AG10803 (cell line): ENCODE measurements around the gene NEDD9.

Experiments used
- DNase-seq: peaks from one replicate; pipeline ENCODE4 v3.0.0; 2010; ENCODE audit warnings: low read depth
- H3K4me3 ChIP-seq: 2 replicates; pipeline ENCODE4 v1.5.1; 2011; ENCODE audit warnings: mild to moderate bottlenecking, low read length, control low read depth
- CTCF ChIP-seq: conservative IDR thresholded peaks from 2 replicates; pipeline ENCODE4 v1.5.1; 2011; ENCODE audit warnings: mild to moderate bottlenecking, low read length, control low read depth, inconsistent platforms

The NEDD9 gene

GRCh38 chr6:11276911-11277274 lies 44.4 kb upstream of the NEDD9 start:
- no peak overlapping the region for H3K4me3 ChIP-seq
- no peak for TF ChIP-seq CTCF
- no peak for DNase-seq

GRCh38 chr6:11276228-11276627 lies 43.8 kb upstream of the NEDD9 start:
- no peak overlapping the region for H3K4me3 ChIP-seq
- TF ChIP-seq CTCF: no peak
- DNase-seq: no peak

- H3K4me3 ChIP-seq: no peak overlapping the region
- TF ChIP-seq CTCF: no peak
- DNase-seq: no peak
Observed at GRCh38 chr6:11275598-11275997, 43.1 kb upstream of the NEDD9 start.

- no peak for TF ChIP-seq CTCF
- no peak overlapping the region for H3K4me3 ChIP-seq
- no peak for DNase-seq
Observed at GRCh38 chr6:11273406-11274065, 41.1 kb upstream of the NEDD9 start.

GRCh38 chr6:11272491-11273192 lies 40.2 kb upstream of the NEDD9 start:
- DNase-seq: no peak

GRCh38 chr6:11271228-11272020 lies 39.0 kb upstream of the NEDD9 start:
- H3K4me3 ChIP-seq: no peak overlapping the region
- no peak for TF ChIP-seq CTCF
- peak; percentile 78 for DNase-seq

More at GRCh38 chr6:11272491-11273192, 40.2 kb upstream of the NEDD9 start:
- no peak overlapping the region for H3K4me3 ChIP-seq
- no peak for TF ChIP-seq CTCF
